Lower leg skin (tissue), 4 donors: ENCODE data around the gene ANKRD34A. TPM values are rescaled to one million over a fixed set of nuclear protein-coding genes. Genes with fewer than 3 reads are reported as not detected.
"Not testable (repeated sequence)": the region's sequence is repeated elsewhere in the genome, so short reads cannot be mapped to it uniquely, and the experiment has no call there.

ENCODE experiments used
- DNase-seq, 2 donors: peaks; one replicate each; pipeline ENCODE4 v3.0.0-alpha.2; 2019; ENCODE audit warnings: low spot score in 2 of 2
- H3K4me3 ChIP-seq: fragments of 200-600 bp; sonication (generic); 2 replicates; pipeline ENCODE4 v1.5.1; 2017; ENCODE audit warnings: mild to moderate bottlenecking, low read depth; ENCODE audit not compliant: poor library complexity, severe bottlenecking
- POLR2A ChIP-seq, 2 donors: fragments of 450-650 bp; IDR thresholded peaks; one replicate each; pipeline ENCODE4 v1.6.1; 2016 to 2017; ENCODE audit warnings: antibody characterized with exemption in 2 of 2, mild to moderate bottlenecking in 1 of 2, moderate library complexity in 1 of 2
- WGBS, 2 donors: methylation state at CpG; one replicate each; pipeline ENCODE4 v1.1.5; 2018; 5-methylcytosine and 5-hydroxymethylcytosine counted together
- intact Hi-C: fragments of 100-400 bp; cut with DNase I; formaldehyde crosslinking; loops from one replicate; pipeline ENCODE4 v1.15.0; 2023; ENCODE audit warnings: low total_unique reads
- total RNA-seq, 4 donors: library from RNA; depleted of rRNA; stranded (reverse); fragments of >200 nt; gene quantifications; one replicate each; pipeline ENCODE4 v1.1.0, GENCODE V29; 2016
- TF ChIP-seq, protein P1 (sequence below), 3 donors: fragments of 450-650 bp; IDR thresholded peaks; one replicate each; pipeline ENCODE4 v1.5.1; 2016; ENCODE audit warnings: antibody characterized with exemption in 3 of 3, mild to moderate bottlenecking in 3 of 3, moderate library complexity in 2 of 3

ANKRD34A gene
- total RNA-seq, 4 donors from 2014 or later: 0.12 to 1.3 (median 0.39) TPM

DNA sequence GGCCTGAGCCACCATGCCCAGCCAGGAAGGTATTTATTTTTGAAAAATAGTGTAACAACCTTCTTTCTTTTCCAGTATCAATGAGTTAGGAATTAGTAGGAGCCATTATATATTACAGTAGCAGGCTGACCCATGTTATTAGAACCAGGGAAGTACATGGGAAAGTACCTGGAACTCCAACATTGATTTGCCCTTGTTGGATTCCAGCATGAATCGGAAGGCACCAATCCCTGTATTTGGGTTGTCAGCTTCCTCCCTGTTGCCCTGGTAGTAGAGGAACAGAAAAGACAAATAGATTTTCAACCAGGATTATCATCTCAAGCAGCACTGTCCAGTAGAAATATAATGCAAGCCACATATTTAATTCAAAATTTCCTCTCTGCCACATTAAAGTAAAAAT lies 26.9 kb downstream of the ANKRD34A start:
- WGBS, 2 donors: 68 to 81% methylated on average over 1 of the region's 1 CpG
- TF ChIP-seq, protein P1, sequence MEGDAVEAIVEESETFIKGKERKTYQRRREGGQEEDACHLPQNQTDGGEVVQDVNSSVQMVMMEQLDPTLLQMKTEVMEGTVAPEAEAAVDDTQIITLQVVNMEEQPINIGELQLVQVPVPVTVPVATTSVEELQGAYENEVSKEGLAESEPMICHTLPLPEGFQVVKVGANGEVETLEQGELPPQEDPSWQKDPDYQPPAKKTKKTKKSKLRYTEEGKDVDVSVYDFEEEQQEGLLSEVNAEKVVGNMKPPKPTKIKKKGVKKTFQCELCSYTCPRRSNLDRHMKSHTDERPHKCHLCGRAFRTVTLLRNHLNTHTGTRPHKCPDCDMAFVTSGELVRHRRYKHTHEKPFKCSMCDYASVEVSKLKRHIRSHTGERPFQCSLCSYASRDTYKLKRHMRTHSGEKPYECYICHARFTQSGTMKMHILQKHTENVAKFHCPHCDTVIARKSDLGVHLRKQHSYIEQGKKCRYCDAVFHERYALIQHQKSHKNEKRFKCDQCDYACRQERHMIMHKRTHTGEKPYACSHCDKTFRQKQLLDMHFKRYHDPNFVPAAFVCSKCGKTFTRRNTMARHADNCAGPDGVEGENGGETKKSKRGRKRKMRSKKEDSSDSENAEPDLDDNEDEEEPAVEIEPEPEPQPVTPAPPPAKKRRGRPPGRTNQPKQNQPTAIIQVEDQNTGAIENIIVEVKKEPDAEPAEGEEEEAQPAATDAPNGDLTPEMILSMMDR (IDR thresholded peaks at IDR 0.05): no peak
- no peak for TF ChIP-seq POLR2A (IDR thresholded peaks at IDR 0.05)
- H3K4me3 ChIP-seq: no peak overlapping the region
- intact Hi-C loops: no loop called here
- no peak for DNase-seq

DNA sequence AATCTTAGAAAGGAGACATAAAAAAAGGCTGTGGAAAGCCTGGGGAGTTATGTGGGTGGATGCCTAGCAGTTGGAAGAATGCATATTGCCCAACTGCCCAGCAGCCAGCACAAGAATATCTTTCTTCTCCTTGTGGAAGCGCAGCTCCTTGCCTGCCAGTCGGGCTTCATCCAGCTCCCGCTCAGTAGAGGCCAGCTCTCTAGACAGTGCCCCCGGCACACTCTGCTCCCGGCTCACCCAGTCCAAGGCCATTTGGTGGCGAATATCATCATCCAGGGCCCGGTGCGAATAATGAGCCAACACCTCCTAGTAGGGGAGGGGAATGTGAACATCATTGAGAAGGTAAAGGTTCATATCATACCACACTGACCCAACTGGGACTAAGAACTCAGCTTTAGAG lies 28.1 kb downstream of the ANKRD34A start:
- H3K4me3 ChIP-seq: no peak overlapping the region
- WGBS, 2 donors: 83 to 88% methylated on average over 8 of the region's 8 CpGs
- TF ChIP-seq, protein P1 (IDR thresholded peaks at IDR 0.05): no peak
- no peak for TF ChIP-seq POLR2A (IDR thresholded peaks at IDR 0.05)
- DNase-seq: no peak
- intact Hi-C loops: no loop called here

DNA sequence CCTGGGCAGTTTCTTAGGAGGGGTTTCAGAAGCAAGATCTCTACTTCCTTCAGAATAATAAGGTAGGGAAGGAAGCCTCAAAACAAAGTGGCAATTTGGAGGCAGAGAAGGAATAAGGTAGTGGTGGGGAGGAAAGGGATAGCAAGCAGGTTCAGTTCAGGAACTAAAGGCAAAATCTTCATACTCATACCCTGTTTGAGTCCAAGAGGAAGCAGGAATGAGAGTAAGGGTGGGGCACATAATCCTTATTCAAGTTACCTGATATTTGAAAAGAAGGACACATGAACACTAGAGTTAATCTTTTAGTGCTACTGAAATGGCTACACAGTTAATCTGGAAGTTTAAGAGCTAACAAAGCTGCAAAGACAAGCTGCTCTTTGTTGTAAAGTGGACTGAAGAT lies 28.7 kb downstream of the ANKRD34A start:
- no peak for DNase-seq
- no peak for TF ChIP-seq POLR2A (IDR thresholded peaks at IDR 0.05)
- TF ChIP-seq, protein P1 (IDR thresholded peaks at IDR 0.05): no peak
- intact Hi-C loops: no loop called here
- H3K4me3 ChIP-seq: no peak overlapping the region

DNA sequence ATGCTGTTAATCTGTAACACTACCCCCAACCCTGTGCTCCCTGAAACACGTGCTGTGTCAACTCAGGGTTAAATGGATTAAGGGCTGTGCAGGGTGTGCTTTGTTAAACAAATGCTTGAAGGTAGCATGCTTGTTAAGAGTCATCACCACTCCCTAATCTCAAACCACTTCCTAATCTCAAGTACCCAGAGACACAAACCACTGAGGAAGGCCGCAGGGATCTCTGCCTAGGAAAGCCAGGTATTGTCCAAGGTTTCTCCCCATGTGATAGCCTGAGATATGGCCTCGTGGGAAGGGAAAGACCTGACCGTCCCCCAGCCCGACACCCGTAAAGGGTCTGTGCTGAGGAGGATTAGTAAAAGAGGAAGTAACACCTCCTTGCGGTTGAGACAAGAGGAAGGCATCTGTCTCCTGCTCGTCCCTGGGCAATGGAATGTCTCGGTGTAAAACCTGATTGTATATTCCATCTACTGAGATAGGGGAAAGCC lies 31.8 kb downstream of the ANKRD34A start:
- 58 to 77% methylated on average over 9 of the region's 9 CpGs for WGBS, 2 donors
- intact Hi-C loops, DNase-seq, H3K4me3 ChIP-seq: not testable (repeated sequence)

DNA sequence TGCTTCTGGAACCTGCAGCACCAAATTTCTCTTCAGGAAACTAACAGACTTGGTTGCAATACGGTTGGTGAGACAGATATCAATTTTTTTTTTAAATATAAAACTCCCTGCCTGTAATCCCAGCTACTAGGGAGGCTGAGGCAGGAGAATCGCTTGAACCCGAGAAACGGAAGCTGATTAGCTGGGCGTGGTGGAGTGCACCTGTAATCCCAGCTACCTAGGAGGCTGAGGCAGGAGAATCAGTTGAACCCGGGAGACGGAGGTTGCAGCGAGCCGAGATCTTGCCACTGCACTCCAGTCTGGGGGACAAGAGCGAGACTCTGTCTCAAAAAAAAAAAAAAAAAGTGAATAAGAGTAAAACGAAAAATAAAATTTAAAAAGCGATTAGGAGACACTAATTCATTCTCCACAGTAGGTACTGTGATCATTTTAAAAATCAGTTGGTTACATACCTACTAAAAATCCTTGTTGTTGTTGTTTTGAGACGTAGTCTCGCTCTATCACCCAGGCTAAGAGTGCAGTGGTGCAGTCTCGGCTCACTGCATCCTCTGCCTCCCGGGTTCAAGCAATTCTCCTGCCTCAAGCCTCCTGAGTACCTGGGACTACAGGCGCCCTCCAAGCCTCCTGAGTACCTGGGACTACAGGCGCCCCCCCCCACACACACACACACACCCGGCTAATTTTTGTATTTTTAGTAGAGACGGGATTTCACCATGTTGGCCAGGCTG lies 36.3 kb downstream of the ANKRD34A start:
- intact Hi-C loops: no loop called here
- H3K4me3 ChIP-seq: peak overlapping the region; percentile 42
- DNase-seq: no peak
- TF ChIP-seq POLR2A (IDR thresholded peaks at IDR 0.05): no peak
- TF ChIP-seq, protein P1 (IDR thresholded peaks at IDR 0.05): no peak
- 61 to 63% methylated on average over 20 of the region's 20 CpGs for WGBS, 2 donors

DNA sequence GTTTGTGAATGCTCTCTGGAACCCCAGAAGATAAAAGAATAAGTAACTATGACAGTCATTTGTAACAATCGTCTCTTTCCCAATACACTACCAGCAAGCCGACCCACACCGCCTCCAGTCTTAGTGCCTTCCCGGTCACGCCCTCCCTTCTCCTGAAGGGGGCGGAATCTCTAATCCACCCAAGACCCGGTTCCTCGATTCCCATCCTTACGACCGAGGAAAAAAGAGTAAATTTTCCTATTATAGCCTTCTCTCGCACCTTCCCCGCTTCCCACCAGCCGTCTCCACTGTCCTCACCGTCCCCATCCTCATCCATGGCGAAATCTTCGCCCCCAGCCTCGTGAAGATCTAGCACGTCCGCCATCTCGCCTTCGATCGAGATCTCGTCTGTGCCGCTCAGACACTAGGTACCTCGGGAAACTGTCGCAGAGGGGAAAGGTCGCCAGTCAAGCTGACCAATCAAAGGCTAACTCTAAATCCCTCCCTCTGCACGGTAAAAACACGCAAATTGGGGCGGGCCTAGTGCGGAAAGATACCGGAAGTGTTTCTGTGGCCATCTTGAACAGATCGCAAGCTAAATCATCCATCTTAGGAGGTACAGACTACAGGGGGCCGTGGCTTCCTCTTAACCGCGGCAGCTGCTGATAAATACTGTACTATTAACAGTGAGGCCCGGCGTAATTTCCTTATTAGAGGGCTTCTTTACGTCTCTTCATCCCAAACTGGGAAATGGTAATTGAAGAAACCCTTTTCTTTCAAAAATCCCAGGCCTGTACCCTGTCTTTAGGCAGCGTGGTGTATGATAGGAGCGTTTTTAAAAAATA lies 37.1 kb downstream of the ANKRD34A start, which contains the start of gene RBM8A:
Gene RBM8A (minus strand): TSS at position 422 of the 824 bp plus-strand sequence. CDS start 58 bp downstream, at position 364.
- TF ChIP-seq, protein P1 (IDR thresholded peaks at IDR 0.05): peak in 1 of 3 donors; percentile 76
- TF ChIP-seq POLR2A (IDR thresholded peaks at IDR 0.05): peak in 1 of 2 donors; percentile 96
- intact Hi-C loops: no loop called here
- H3K4me3 ChIP-seq: peak within 1 kb of the TSS; percentile 51
- DNase-seq: peak; percentile 98 to 99
- WGBS, 2 donors: 0 to 1% methylated on average over 41 of the region's 41 CpGs
